NCI-H2029 (cell line): ENCODE data around the gene JAZF1.
"Not testable (repeated sequence)": the region's sequence is repeated elsewhere in the genome, so short reads cannot be mapped to it uniquely, and the experiment has no call there.

Experiments
- DNase-seq: peaks from one replicate; lab custom pipeline; 2025; lab: John Stamatoyannopoulos, UW

JAZF1 gene

GRCh38 chr7:28041508-28042314 is 138.9 kb downstream of the JAZF1 start:
- no peak for DNase-seq

GRCh38 chr7:28038175-28038797 is 142.3 kb downstream of the JAZF1 start:
- DNase-seq, result no peak

GRCh38 chr7:28037220-28038010 is 143.2 kb downstream of the JAZF1 start:
- no peak for DNase-seq

GRCh38 chr7:28036696-28037095 is 143.9 kb downstream of the JAZF1 start:
- DNase-seq, result no peak

- no peak for DNase-seq
Measured at GRCh38 chr7:28033386-28033785, 147.2 kb downstream of the JAZF1 start.

- no peak for DNase-seq
Measured at GRCh38 chr7:28032738-28033380, 147.7 kb downstream of the JAZF1 start.

- no peak for DNase-seq
Measured at GRCh38 chr7:28029051-28029450, 151.5 kb downstream of the JAZF1 start.

GRCh38 chr7:28028471-28028870 is 152.1 kb downstream of the JAZF1 start:
- no peak for DNase-seq

GRCh38 chr7:28026237-28026636 is 154.4 kb downstream of the JAZF1 start:
- no peak for DNase-seq

- DNase-seq, result no peak
Measured at GRCh38 chr7:28024786-28025334, 155.7 kb downstream of the JAZF1 start.

GRCh38 chr7:28020302-28020940 is 160.2 kb downstream of the JAZF1 start:
- DNase-seq, result peak; percentile 68

GRCh38 chr7:28018856-28019465 is 161.6 kb downstream of the JAZF1 start:
- DNase-seq, result no peak

- DNase-seq, result no peak
Measured at GRCh38 chr7:28018446-28018845, 162.1 kb downstream of the JAZF1 start.

- DNase-seq, result no peak
Measured at GRCh38 chr7:28018020-28018419, 162.6 kb downstream of the JAZF1 start.

- DNase-seq, result no peak
Measured at GRCh38 chr7:28017372-28017771, 163.2 kb downstream of the JAZF1 start.

GRCh38 chr7:28016297-28016696 is 164.3 kb downstream of the JAZF1 start:
- no peak for DNase-seq

GRCh38 chr7:28015169-28015568 is 165.4 kb downstream of the JAZF1 start:
- no peak for DNase-seq

GRCh38 chr7:28014340-28014739 is 166.3 kb downstream of the JAZF1 start:
- DNase-seq, result not testable (repeated sequence)

GRCh38 chr7:28013441-28013840 is 167.2 kb downstream of the JAZF1 start:
- no peak for DNase-seq

GRCh38 chr7:28013019-28013418 is 167.6 kb downstream of the JAZF1 start:
- DNase-seq, result no peak

GRCh38 chr7:28008911-28009310 is 171.7 kb downstream of the JAZF1 start:
- DNase-seq, result no peak
